Endothelial cell of umbilical vein (primary cell): ENCODE measurements around the gene PPOX. TPM values are rescaled to one million over a fixed set of nuclear protein-coding genes. Genes with fewer than 3 reads are reported as not detected.

ENCODE experiments used
- BruUV-seq: library from RNA; stranded (reverse); fragments of 400-500 nt; replicated peaks from 2 replicates; lab custom pipeline; 2021; lab: Mats Ljungman, UMichigan
- CTCF ChIA-PET: fragments of 300-600, 350-600 bp; sonication (Branson Sonifier 250); formaldehyde crosslinking; loops from one replicate; lab custom pipeline; 2021; ENCODE audit warnings: antibody characterized with exemption, inconsistent platforms; lab: Charles Lee
- POLR2A ChIA-PET: fragments of 300-600, 350-600 bp; sonication (Branson Sonifier 250); formaldehyde crosslinking; loops from one replicate; lab custom pipeline; 2021; ENCODE audit warnings: antibody characterized with exemption, inconsistent platforms; lab: Charles Lee
- DNase-seq: peaks from one replicate; pipeline ENCODE4 v3.0.0-alpha.2; 2011; ENCODE audit warnings: low read depth, low spot score
- FAIRE-seq: peaks from 2 replicates; lab custom pipeline; 2011; peaks lifted over from hg19 to GRCh38; lab: Jason Lieb, UNC
- H2AFZ ChIP-seq: 2 replicates; pipeline ENCODE4 v1.6.0; 2012; ENCODE audit warnings: low read depth, low read length, control low read depth, inconsistent platforms
- H3K27ac ChIP-seq: 2 replicates; pipeline ENCODE4 v1.5.1; 2011; ENCODE audit warnings: low read depth, mild to moderate bottlenecking, control low read depth, low read length, moderate library complexity; ENCODE audit not compliant: insufficient read depth
- H3K27me3 ChIP-seq, 2 experiments: 2 replicates each; pipeline versions ENCODE4 v1.6.0 to v1.6.1; 2011; ENCODE audit warnings: low read length in 2 of 2, mixed read lengths in 1 of 2; ENCODE audit not compliant: control insufficient read depth in 2 of 2, insufficient read depth in 2 of 2
- H3K36me3 ChIP-seq, 2 experiments: 2 replicates in 1 of 2; 3 replicates in 1 of 2; pipeline ENCODE4 v1.5.1; 2011; ENCODE audit warnings: low read length in 2 of 2, mild to moderate bottlenecking in 1 of 2, moderate library complexity in 1 of 2; ENCODE audit not compliant: control insufficient read depth in 2 of 2, insufficient read depth in 2 of 2; ENCODE audit errors: extremely low read depth in 1 of 2
- H3K4me1 ChIP-seq: 3 replicates; pipeline ENCODE4 v1.5.1; 2011; ENCODE audit warnings: mild to moderate bottlenecking, low read length; ENCODE audit not compliant: control insufficient read depth, insufficient read depth; ENCODE audit errors: extremely low read depth
- H3K4me2 ChIP-seq: 2 replicates; pipeline ENCODE4 v1.6.1; 2011; ENCODE audit warnings: low read length, control low read depth, mixed read lengths; ENCODE audit not compliant: insufficient read depth
- H3K4me3 ChIP-seq, 3 experiments: fragments of 200-600 bp in 1 of 3; sonication (generic), shearing (Covaris generic) in 1 of 3; replicated peaks in 1 of 3; 2 replicates each; pipeline ENCODE4 v1.5.1; 2011 to 2016; ENCODE audit warnings: control low read depth in 3 of 3, low read length in 3 of 3, mild to moderate bottlenecking in 2 of 3, inconsistent platforms in 1 of 3, low read depth in 1 of 3, moderate library complexity in 1 of 3; ENCODE audit not compliant: insufficient read depth in 1 of 3
- H3K79me2 ChIP-seq: 2 replicates; pipeline ENCODE4 v1.6.0; 2012; ENCODE audit warnings: low read length, inconsistent platforms; ENCODE audit not compliant: control insufficient read depth, insufficient read depth
- H3K9ac ChIP-seq: replicated peaks from 2 replicates; pipeline ENCODE3; 2011; ENCODE audit warnings: low read length, control low read depth; ENCODE audit not compliant: insufficient read depth; ENCODE audit errors: extremely low read depth
- H3K9me1 ChIP-seq: replicated peaks from 3 replicates; pipeline ENCODE4 v1.6.0; 2011; ENCODE audit warnings: mild to moderate bottlenecking, low read length; ENCODE audit not compliant: control insufficient read depth, insufficient read depth; ENCODE audit errors: extremely low read depth
- H3K9me3 ChIP-seq: replicated peaks from 2 replicates; pipeline ENCODE4 v1.5.1; 2012; ENCODE audit warnings: low read length, inconsistent platforms; ENCODE audit not compliant: control insufficient read depth, insufficient read depth
- H4K20me1 ChIP-seq: replicated peaks from 2 replicates; pipeline ENCODE3; 2011; ENCODE audit warnings: mild to moderate bottlenecking, low read length; ENCODE audit not compliant: control insufficient read depth, insufficient read depth; ENCODE audit errors: extremely low read depth
- CTCF ChIP-seq, 2 donors: IDR thresholded peaks; 1 replicate in 1 of 2; 2 replicates in 1 of 2; pipeline ENCODE4 v1.5.1; 2011; ENCODE audit warnings: low read length in 2 of 2, mild to moderate bottlenecking in 2 of 2, moderate library complexity in 2 of 2, control low read depth in 1 of 2, inconsistent platforms in 1 of 2, low read depth in 1 of 2; ENCODE audit not compliant: insufficient read depth in 1 of 2; ENCODE audit errors: extremely low read depth in 1 of 2
- EZH2 ChIP-seq: IDR thresholded peaks from 2 replicates; pipeline ENCODE4 v1.6.1; 2012; ENCODE audit warnings: borderline replicate concordance, low read depth, mild to moderate bottlenecking, moderate library complexity, low read length, inconsistent platforms; ENCODE audit not compliant: severe bottlenecking
- FOS ChIP-seq: IDR thresholded peaks from 2 replicates; pipeline ENCODE4 v1.6.1; 2011; ENCODE audit warnings: mild to moderate bottlenecking, low read length, moderate library complexity, borderline replicate concordance; ENCODE audit not compliant: insufficient read depth
- GATA2 ChIP-seq: IDR thresholded peaks from 2 replicates; pipeline ENCODE4 v1.7.0; 2011; ENCODE audit warnings: low read depth, mild to moderate bottlenecking, moderate library complexity, mixed read lengths, low read length; ENCODE audit not compliant: insufficient read length, insufficient read depth
- JUN ChIP-seq: IDR thresholded peaks from 2 replicates; pipeline ENCODE4 v1.6.1; 2011; ENCODE audit warnings: borderline replicate concordance, low read depth; ENCODE audit not compliant: insufficient read length, insufficient read depth
- MYC ChIP-seq: IDR thresholded peaks from one replicate; pipeline ENCODE4 v1.6.1; 2011; ENCODE audit warnings: mild to moderate bottlenecking, low read depth, low read length
- POLR2A ChIP-seq: IDR thresholded peaks from 2 replicates; pipeline ENCODE4 v1.6.1; 2012; ENCODE audit warnings: low read depth, mild to moderate bottlenecking, control low read depth, low read length
- POLR2AphosphoS5 ChIP-seq: IDR thresholded peaks from 2 replicates; pipeline ENCODE4 v1.6.1; 2012; ENCODE audit warnings: low read depth, mild to moderate bottlenecking, control low read depth, low read length, moderate library complexity; ENCODE audit not compliant: insufficient read depth
- dilution Hi-C: fragments of 300-500 bp; cut with MboI; formaldehyde crosslinking; loops from one replicate; pipeline ENCODE4 v1.15.0; 2019; ENCODE audit warnings: low sequenced_read_pairs; ENCODE audit not compliant: extremely low pct_ligation_motif_present
- intact Hi-C: fragments of 100-400 bp; cut with micrococcal nuclease; formaldehyde crosslinking; loops from one replicate; pipeline ENCODE4 v1.10.0; 2022
- polyA plus RNA-seq, 4 experiments: library from polyadenylated mRNA; depleted of rRNA in 3 of 4; stranded (reverse) in 3 of 4; unstranded in 1 of 4; fragments of >200 nt; gene quantifications; 2 replicates each; pipeline versions ENCODE4 v1.2.1 to v1.2.3, GENCODE V29; 2011 to 2012; ENCODE audit warnings: missing spikeins in 1 of 4
- total RNA-seq: library from RNA; stranded (reverse); gene quantifications from 2 replicates; pipeline ENCODE4 v1.2.3, GENCODE V29; 2021
- TF ChIP-seq, protein P1 (sequence below): IDR thresholded peaks from 2 replicates; pipeline ENCODE4 v1.6.1; 2011; ENCODE audit not compliant: insufficient read depth, insufficient read length

The PPOX gene
- total and polyA plus RNA-seq, 2 donors (not counting 3 experiments of a cell fraction or from before 2014, with no cell fraction given): 26.4 to 28.5 TPM

- H3K27ac ChIP-seq: no peak overlapping the region
- BruUV-seq: no TSS peak
- peaks cover 16 to 18% of the 10 kb centered on the region in 2 experiments for H3K36me3 ChIP-seq
- no peak overlapping the region for H3K4me2 ChIP-seq
- no peaks in the 10 kb centered on the region for H3K27me3 ChIP-seq
- no peak overlapping the region for H2AFZ ChIP-seq
- intact Hi-C loops: no loop called here
- TF ChIP-seq CTCF (IDR thresholded peaks at IDR 0.05; ENCODE audit: extremely low read depth in 1 of 2, insufficient read depth in 1 of 2, low read depth in 1 of 2, low read length in 2 of 2): no peak
- TF ChIP-seq FOS: no peak
- TF ChIP-seq MYC: no peak
- TF ChIP-seq, protein P1, sequence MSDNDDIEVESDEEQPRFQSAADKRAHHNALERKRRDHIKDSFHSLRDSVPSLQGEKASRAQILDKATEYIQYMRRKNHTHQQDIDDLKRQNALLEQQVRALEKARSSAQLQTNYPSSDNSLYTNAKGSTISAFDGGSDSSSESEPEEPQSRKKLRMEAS: no peak
- TF ChIP-seq POLR2AphosphoS5: no peak
- no peak for TF ChIP-seq JUN
- no peak for TF ChIP-seq POLR2A
- TF ChIP-seq EZH2: no peak
- no peak for TF ChIP-seq GATA2
- CTCF ChIA-PET: interaction anchor here (0.6 to 2.2 kb wide), 5 partner anchors 9 to 156 kb away, joined by 3 to 8 read pairs (median 3); no protein-coding TSS in a partner anchor
- H3K4me3 ChIP-seq: no peak overlapping the region
- POLR2A ChIA-PET: no interaction called here
- no peaks in the 10 kb centered on the region for H4K20me1 ChIP-seq
- DNase-seq: no peak
- no peak overlapping the region for H3K9ac ChIP-seq
- peaks cover 11% of the 10 kb centered on the region for H3K4me1 ChIP-seq
- no peak for FAIRE-seq
- H3K79me2 ChIP-seq: no peaks in the 10 kb centered on the region
- dilution Hi-C loops: no loop called here
- H3K9me3 ChIP-seq: no peaks in the 10 kb centered on the region
- no peaks in the 10 kb centered on the region for H3K9me1 ChIP-seq
These were observed 51.6 kb downstream of the PPOX start for GRCh38 chr1:161217831-161218230.
